HG02938 (cell line): ENCODE data around the gene PLD1.
"Not testable (repeated sequence)": the region's sequence is repeated elsewhere in the genome, so short reads cannot be mapped to it uniquely, and the experiment has no call there.

Experiments used
- ATAC-seq: cut with Tn5 transposase; IDR thresholded peaks from one replicate; pipeline ENCODE4 v1.9.1; 2021; ENCODE audit warnings: mild to moderate bottlenecking, moderate library complexity; ENCODE audit not compliant: unreplicated experiment

The PLD1 gene

GRCh38 chr3:171821044-171821443 is 10.8 kb upstream of the PLD1 start:
- no peak for ATAC-seq

DNA sequence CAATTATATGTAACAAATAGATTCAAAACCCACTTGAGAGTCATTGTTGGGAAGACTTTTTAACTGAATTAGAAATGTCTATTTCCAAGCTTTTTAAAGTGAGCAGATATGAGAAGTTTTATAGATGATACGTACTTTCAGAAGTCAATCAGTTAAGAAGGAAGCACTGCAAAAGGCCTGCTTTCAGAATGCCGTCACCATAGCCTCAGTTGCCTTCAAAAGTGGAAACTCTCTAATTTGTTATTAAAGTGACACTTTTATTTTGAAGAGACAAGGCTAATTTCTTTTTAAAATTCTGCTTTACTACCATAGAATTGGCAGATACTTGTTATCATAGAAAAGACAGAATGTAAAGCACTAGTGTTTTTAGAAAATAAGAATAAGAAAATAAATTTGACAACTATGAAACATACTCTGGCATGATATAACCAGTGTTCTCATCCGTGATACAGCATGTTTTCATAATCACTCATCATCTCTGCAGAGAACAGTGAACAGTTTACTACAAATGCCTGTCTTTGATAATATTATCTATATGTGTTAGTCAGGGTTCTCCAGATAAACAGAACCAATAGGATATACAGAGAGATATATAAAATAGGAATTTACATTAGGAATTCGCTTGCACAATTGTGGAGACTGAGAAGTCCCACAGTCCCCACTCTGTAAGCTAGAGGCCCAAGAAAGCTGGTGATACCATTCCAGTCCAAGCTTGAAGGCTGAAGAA is 7.0 kb upstream of the PLD1 start:
- no peak for ATAC-seq

GRCh38 chr3:171815973-171816595 is 5.8 kb upstream of the PLD1 start:
- no peak for ATAC-seq

DNA sequence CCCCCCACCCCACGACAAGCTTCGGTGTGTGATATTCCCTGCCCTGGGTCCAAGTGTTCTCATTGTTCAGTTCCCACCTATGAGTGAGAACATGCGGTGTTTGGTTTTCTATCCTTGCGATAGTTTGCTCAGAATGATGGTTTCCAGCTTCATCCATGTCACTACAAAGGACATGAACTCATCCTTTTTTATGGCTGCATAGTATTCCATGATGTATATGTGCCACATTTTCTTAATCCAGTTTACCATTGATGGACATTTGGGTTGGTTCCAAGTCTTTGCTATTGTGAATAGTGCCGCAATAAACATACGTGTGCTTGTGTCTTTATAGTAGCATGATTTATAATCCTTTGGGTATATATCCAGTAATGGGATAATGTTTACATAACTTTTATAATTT is 4.4 kb upstream of the PLD1 start:
- not testable (repeated sequence) for ATAC-seq

DNA sequence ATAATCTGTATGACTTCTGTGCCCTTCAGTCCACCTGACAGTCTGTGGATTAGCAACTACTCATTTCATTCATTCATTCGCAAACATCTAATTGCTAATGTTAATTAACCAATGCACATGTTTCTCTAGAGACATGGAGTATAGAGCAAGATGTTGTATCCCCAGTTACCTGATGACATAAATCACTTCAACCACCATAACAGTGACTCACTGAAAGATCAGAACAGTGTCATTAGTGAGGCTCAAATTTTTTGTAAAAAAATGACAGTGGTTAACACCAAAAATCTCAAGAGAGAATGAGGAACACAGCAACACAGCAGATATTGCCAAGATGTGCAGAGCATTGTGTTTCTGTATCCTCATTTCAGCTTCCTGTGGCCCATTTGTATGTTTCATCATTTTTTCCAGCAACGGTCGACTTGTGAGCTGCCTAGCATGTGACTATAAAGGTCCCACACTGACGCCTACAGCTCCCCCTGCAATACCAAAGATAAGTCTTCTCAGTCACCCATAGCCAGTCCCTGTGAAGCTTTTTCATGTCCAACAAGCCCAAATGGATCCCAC is 3.7 kb upstream of the PLD1 start:
- ATAC-seq = peak; percentile 31

DNA sequence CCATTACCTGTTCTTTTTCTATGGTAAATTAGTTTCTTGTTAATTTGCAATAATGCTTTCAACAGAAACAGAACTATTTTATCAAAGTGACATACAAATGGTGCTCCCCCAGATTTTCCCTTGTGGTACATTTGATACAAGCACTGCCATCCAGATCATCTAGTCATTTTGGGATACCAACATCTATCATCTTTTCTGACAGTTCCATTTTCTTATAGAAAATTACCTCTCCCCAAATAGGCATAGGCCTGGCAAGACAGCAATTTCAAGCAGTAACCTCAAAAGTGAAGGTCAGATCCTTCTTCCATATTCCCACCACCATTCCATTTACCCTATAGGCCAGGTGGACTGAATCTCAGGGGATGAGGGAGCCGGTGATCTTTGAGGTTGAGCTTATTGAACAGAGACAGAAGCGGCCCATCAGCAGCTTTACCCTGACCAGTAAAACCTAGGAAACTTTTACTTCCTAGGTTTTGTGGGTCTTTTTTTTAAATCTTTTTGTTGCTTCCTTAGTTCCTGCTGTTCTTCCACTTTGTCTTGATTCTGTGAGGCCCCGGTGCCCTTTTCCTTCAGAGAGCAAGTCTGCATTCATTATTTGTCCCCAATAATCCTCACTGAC is 3.1 kb upstream of the PLD1 start:
- no peak for ATAC-seq

GRCh38 chr3:171812811-171813210 is 2.5 kb upstream of the PLD1 start:
- ATAC-seq = no peak

- ATAC-seq = no peak
Observed at GRCh38 chr3:171811913-171812335, 1.6 kb upstream of the PLD1 start.

DNA sequence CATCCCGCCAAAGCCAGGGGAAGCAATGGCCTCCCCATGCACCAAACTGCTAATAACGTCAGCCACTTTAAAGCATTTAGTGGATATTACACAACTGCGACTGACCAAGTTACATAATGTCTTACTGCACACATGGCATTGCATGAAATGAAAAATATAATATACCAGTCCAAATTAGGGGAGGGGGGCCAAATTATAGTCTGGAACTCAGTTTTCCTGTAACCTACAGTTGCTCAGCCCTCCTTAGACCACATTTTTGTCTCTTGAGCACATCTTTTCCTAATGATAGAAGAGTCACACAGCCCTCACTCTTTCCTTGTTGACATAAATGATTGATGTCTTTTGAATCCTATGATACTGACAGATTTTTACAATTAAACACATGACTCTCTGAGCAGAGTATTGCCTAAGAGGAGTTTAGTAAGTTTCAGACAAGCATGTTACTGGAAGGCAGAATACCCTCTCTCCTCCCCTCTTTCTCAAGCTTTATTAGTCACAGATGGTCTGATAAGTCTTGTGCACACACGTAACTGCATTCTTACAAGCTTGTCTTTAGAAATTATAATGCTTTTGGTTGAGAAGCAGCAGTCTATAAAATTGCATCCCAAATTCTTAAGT is 1.1 kb upstream of the PLD1 start:
- no peak for ATAC-seq

GRCh38 chr3:171810629-171811294 is 479 bp upstream of the PLD1 start:
- no peak for ATAC-seq

GRCh38 chr3:171809611-171809860 is 747 bp downstream of the PLD1 start:
- ATAC-seq = peak; percentile 51

DNA sequence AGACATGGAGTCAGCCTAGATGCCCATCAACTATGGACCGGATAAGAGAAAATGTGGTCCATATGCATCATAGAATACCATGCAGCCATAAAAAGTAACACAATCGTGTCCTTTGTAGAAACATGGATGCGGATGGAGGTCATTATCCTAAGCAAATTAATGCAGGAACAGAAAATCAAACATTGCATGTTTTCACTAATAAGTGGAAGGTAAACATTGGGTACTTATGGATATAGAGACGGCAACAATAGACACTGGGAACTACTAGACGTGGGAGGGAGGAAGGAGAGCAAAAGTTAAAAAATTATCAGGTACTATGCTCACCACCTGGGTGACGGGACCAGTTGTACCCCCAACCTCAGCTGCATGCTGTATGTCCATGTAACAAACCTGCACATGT is 2.5 kb downstream of the PLD1 start:
- ATAC-seq = no peak

DNA sequence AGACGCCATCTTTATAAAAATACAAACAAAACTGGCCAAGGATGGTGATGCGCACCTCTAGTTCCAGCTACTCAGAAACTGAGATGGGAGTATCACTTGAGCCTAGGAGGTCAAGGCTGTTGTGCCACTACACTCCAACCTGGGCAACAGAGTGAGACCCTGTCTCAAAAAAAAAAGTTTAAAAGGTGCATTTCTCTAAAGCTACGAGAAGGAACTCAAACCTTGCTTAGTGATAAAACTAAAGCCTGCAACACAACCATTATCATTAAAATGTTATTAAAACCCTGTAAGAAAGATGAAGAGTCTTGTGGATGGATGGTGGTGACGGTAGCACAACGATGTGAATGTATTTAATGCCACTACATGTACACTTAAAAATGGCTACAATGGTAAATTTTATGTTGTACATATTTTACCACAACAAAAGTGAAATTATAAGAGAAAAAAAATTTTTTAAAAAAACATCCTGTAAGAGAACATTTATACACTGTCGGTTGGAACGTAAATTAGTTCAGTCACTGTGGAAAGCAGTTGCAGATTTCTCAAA is 3.1 kb downstream of the PLD1 start:
- ATAC-seq = no peak

DNA sequence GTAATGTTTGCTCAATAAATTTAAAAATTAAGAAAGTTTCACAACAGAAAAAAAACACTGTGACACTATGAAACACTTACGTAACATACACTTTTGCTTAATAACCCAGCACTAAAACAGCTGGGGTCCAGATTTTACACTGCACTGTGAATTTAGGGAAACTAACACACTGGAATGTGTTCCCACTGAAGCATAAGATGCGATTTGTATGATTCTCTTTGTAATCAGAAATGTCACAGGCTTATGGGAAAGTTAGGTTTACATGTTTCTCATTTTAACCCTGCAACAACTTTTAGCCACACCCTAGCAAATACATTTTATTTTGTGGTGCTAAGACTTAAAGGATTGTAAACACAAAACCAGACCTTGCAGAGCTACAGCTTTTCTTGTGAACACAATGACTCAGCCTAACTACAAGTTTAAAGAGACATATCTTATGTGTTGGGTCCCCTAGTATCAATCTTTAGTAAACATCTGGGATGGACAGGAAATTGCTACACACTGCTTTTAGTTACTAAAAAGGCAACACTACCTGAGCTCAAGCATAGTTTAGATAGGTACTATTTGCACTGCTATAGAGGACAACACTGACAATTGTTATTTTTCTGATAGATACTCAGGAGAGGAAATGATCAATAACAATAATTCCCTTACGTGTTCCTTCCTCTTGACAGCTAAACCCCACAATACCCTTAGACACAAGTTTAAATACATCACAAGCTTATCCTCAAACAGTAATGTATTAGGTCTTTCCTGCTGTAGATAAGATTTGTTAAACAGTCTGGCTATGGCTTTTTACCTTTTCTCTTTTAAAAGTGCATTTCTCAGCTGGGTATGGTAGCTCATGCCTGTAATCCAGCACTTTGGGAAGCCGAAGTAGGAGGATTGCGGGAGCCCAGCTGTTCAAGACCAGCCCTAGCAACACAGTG is 3.8 kb downstream of the PLD1 start:
- no peak for ATAC-seq

GRCh38 chr3:171805687-171806086 is 4.6 kb downstream of the PLD1 start:
- ATAC-seq = no peak

DNA sequence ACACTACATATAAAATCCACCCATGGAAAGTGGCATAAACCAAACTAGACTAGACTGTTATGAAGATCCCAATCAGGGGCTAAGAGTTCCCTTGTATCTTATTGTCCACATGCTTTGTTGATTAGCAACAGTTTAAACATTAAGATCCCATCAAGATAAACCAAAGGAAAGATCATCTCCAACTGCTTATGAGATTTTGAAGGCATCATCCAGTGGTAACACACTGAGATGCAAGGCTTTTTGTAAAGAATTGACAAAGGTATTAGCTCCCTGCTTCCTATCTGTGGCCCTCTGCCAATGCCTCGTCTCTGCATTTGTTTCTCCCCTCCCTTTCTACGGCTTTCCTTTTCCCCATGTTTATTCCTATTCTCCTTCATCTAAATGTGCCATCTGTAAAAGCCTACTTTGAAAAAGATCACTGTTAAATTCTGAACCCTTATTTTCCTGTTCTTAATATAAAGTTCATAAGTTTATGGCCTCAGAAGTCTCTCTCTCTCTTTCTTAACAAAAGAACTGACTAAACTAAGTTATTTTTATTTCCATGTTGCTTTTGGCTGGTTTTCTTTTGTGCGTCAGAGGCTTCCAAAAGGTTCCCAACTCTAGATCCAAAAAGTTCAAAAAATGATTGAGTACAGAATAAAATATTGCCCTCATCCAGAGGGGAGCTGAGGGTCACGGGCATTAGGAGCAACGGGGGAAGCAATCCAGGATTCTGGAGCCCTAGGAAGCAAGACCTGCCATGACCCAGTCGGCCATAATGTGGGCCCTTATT is 5.5 kb downstream of the PLD1 start:
- no peak for ATAC-seq

GRCh38 chr3:171803044-171803443 is 7.2 kb downstream of the PLD1 start:
- no peak for ATAC-seq

GRCh38 chr3:171802590-171802956 is 7.7 kb downstream of the PLD1 start:
- ATAC-seq = no peak
